HTR-8/SVneo (cell line): ENCODE data around the gene THAP4.
A peak's percentile ranks its signal among the peaks of the same experiment; 100 is the strongest.
"Not testable (repeated sequence)": the region's sequence is repeated elsewhere in the genome, so short reads cannot be mapped to it uniquely, and the experiment has no call there.

ENCODE experiments used
- DNase-seq: peaks from one replicate; pipeline ENCODE4 v3.0.0; 2011; ENCODE audit warnings: low spot score, mixed read lengths; ENCODE audit not compliant: insufficient read length
- FAIRE-seq: peaks from 2 replicates; lab custom pipeline; 2011; peaks lifted over from hg19 to GRCh38; lab: Jason Lieb, UNC

The THAP4 gene

GRCh38 chr2:241592126-241592845, 44.7 kb downstream of the THAP4 start:
- FAIRE-seq (no peak), DNase-seq (no peak)

GRCh38 chr2:241590496-241591455, 46.2 kb downstream of the THAP4 start:
- not testable (repeated sequence) for DNase-seq, FAIRE-seq

- FAIRE-seq, DNase-seq: not testable (repeated sequence)
Measured at GRCh38 chr2:241589863-241590262, 47.1 kb downstream of the THAP4 start.

- FAIRE-seq = no peak
- no peak for DNase-seq
Measured at GRCh38 chr2:241586564-241587264, 50.2 kb downstream of the THAP4 start.

- DNase-seq (no peak), FAIRE-seq (no peak)
Measured at GRCh38 chr2:241584436-241584835, 52.5 kb downstream of the THAP4 start.

- DNase-seq (no peak), FAIRE-seq (no peak)
Measured at GRCh38 chr2:241582806-241583205, 54.2 kb downstream of the THAP4 start.

GRCh38 chr2:241582328-241582727, 54.6 kb downstream of the THAP4 start:
- FAIRE-seq (no peak), DNase-seq (no peak)

GRCh38 chr2:241579281-241579680, 57.7 kb downstream of the THAP4 start:
- DNase-seq (no peak), FAIRE-seq (no peak)

- no peak for DNase-seq
- FAIRE-seq = no peak
Measured at GRCh38 chr2:241577413-241578122, 59.4 kb downstream of the THAP4 start.

- FAIRE-seq (no peak), DNase-seq (no peak)
Measured at GRCh38 chr2:241576293-241576654, 60.7 kb downstream of the THAP4 start.

- FAIRE-seq (no peak), DNase-seq (no peak)
Measured at GRCh38 chr2:241575624-241576292, 61.2 kb downstream of the THAP4 start.

GRCh38 chr2:241574911-241575623, 61.9 kb downstream of the THAP4 start:
- peak; percentile 16 for FAIRE-seq
- DNase-seq = no peak

GRCh38 chr2:241573741-241574140, 63.2 kb downstream of the THAP4 start:
- FAIRE-seq (no peak), DNase-seq (no peak)

GRCh38 chr2:241572915-241573651, 63.9 kb downstream of the THAP4 start:
- DNase-seq, FAIRE-seq: not testable (repeated sequence)

- no peak for FAIRE-seq
- no peak for DNase-seq
Measured at GRCh38 chr2:241571821-241572620, 64.9 kb downstream of the THAP4 start.

- FAIRE-seq (no peak), DNase-seq (no peak)
Measured at GRCh38 chr2:241570961-241571581, 65.9 kb downstream of the THAP4 start.

GRCh38 chr2:241569831-241570281, 67.1 kb downstream of the THAP4 start:
- no peak for DNase-seq
- FAIRE-seq = peak; percentile 38
